Measurements from ENCODE around the gene NAIF1. TPM values are rescaled to one million over a fixed set of nuclear protein-coding genes. Genes with fewer than 3 reads are reported as not detected.
A peak's percentile ranks its signal among the peaks of the same experiment; 100 is the strongest.

The NAIF1 gene, protein sequence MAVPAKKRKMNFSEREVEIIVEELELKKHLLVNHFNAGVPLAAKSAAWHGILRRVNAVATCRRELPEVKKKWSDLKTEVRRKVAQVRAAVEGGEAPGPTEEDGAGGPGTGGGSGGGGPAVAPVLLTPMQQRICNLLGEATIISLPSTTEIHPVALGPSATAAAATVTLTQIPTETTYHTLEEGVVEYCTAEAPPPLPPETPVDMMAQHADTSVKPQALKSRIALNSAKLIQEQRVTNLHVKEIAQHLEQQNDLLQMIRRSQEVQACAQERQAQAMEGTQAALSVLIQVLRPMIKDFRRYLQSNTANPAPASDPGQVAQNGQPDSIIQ
- total RNA-seq, result 10 to 100 TPM in 1 of 4 donors, 1 to 10 TPM in 3; 8.6 to 10.8 (median 9.6) TPM

GRCh38 chr9:128066713-128067644 is at the start of gene NAIF1:
NAIF1 (minus strand) TSS chr9:128067320; CDS start chr9:128067101, 219 bp downstream.
- TF ChIP-seq POLR2A (IDR thresholded peaks at IDR 0.05), result no peak
- no peak for TF ChIP-seq CTCF (IDR thresholded peaks at IDR 0.05)
- intact Hi-C loops (cut with DNase I; ENCODE audit: low total_unique reads), result no loop called here
- H3K4me3 ChIP-seq (ENCODE audit: low read depth, poor library complexity, severe bottlenecking), result peak within 1 kb of the TSS; percentile 69
- peak; percentile 99 for DNase-seq (ENCODE audit: low spot score in 2 of 2)
- WGBS, 2 donors, result 28 to 34% methylated on average over 47 to 54 of the region's 54 CpGs

GRCh38 chr9:128116104-128117083 is 49.3 kb upstream of the NAIF1 start:
- TF ChIP-seq CTCF (IDR thresholded peaks at IDR 0.05) (no peak), POLR2A (IDR thresholded peaks at IDR 0.05) (no peak)
- peak in 1 of 2 donors; percentile 85 for DNase-seq (ENCODE audit: low spot score in 2 of 2)
- intact Hi-C loops (cut with DNase I; ENCODE audit: low total_unique reads), result loop anchor here (5.0 kb wide), 1 partner anchor 169 kb away; no protein-coding TSS in a partner anchor
- no peak overlapping the region for H3K4me3 ChIP-seq (ENCODE audit: low read depth, poor library complexity, severe bottlenecking)
- 87 to 89% methylated on average over 16 of the region's 16 CpGs for WGBS, 2 donors

DNA sequence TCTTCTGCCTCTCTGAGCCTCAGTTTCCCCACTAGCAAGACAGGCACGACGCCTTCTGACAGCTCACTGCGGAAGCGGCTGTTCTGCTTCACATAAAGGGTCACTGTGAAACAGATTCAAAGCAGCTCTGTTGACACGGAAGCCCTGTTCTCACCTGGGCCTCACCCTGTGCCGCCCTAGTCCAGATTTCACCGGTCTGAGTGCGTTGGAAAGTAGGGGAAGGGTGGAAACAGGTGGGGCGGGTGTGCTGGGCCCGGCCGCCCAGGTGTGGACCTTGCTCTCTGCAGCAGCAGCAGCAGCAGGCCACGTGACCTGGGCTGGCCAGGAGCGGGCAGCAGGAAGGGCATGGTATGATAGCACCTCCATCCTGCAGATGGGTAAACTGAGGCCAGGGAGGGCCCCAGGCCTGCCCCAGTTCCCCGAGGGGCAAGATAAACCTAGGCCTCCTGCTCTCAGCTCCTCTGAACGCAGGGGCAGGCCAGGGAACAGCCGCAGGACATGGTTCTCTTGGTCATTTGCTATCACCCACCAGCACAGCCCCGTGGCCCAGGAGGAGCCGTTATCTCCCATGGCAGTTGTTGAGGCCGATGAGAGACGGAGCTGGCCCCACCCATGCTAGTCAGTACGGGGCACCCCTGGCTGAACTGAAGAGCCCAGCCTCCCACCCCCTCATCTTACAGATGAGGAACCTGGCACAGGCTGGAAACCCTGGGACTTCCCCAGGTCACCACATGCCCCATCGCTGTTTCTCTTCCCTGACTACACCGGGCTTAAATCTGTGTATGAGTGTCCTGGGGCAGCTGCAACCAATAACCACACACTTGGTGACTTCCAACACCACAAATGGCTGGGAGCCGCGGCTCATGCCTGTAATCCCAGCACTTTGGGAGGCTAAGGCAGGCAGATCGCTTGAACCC is 48.3 kb upstream of the NAIF1 start:
- intact Hi-C loops (cut with DNase I; ENCODE audit: low total_unique reads), result loop anchor here (5.0 kb wide), 1 partner anchor 168 kb away; no protein-coding TSS in a partner anchor
- TF ChIP-seq POLR2A (IDR thresholded peaks at IDR 0.05) (no peak), CTCF (IDR thresholded peaks at IDR 0.05) (no peak)
- H3K4me3 ChIP-seq (ENCODE audit: low read depth, poor library complexity, severe bottlenecking), result no peak overlapping the region
- 86 to 92% methylated on average over 24 of the region's 26 CpGs for WGBS, 2 donors
- DNase-seq (ENCODE audit: low spot score in 2 of 2), result peak in 1 of 2 donors; percentile 82

GRCh38 chr9:128114326-128115186 is 47.4 kb upstream of the NAIF1 start:
- DNase-seq (ENCODE audit: low spot score in 2 of 2), result peak in 1 of 2 donors; percentile 85
- no peak overlapping the region for H3K4me3 ChIP-seq (ENCODE audit: low read depth, poor library complexity, severe bottlenecking)
- 81 to 86% methylated on average over 29 of the region's 29 CpGs for WGBS, 2 donors
- no peak for TF ChIP-seq POLR2A (IDR thresholded peaks at IDR 0.05)
- TF ChIP-seq CTCF (IDR thresholded peaks at IDR 0.05), result no peak
- intact Hi-C loops (cut with DNase I; ENCODE audit: low total_unique reads), result loop anchor here (5.0 kb wide), 1 partner anchor 167 kb away; no protein-coding TSS in a partner anchor

Measured in lower leg skin (tissue), 4 donors.